DOHH2 (cell line): Measurements from ENCODE around the gene PRKCZ.

ENCODE experiments used
- EZH2phosphoT487 ChIP-seq: fragments of 200-600 bp; sonication (generic); IDR thresholded peaks from 2 replicates; pipeline ENCODE4 v1.6.1; 2017; ENCODE audit warnings: borderline replicate concordance, mild to moderate bottlenecking, antibody characterized with exemption, low read length, moderate library complexity, mixed read lengths
- TF ChIP-seq, protein P1 (sequence below): fragments of 200-600 bp; sonication (generic); IDR thresholded peaks from one replicate; pipeline ENCODE4 v1.5.1; 2014; ENCODE audit warnings: antibody characterized with exemption, mild to moderate bottlenecking, low read depth, low read length; ENCODE audit not compliant: poor library complexity, severe bottlenecking

DNA sequence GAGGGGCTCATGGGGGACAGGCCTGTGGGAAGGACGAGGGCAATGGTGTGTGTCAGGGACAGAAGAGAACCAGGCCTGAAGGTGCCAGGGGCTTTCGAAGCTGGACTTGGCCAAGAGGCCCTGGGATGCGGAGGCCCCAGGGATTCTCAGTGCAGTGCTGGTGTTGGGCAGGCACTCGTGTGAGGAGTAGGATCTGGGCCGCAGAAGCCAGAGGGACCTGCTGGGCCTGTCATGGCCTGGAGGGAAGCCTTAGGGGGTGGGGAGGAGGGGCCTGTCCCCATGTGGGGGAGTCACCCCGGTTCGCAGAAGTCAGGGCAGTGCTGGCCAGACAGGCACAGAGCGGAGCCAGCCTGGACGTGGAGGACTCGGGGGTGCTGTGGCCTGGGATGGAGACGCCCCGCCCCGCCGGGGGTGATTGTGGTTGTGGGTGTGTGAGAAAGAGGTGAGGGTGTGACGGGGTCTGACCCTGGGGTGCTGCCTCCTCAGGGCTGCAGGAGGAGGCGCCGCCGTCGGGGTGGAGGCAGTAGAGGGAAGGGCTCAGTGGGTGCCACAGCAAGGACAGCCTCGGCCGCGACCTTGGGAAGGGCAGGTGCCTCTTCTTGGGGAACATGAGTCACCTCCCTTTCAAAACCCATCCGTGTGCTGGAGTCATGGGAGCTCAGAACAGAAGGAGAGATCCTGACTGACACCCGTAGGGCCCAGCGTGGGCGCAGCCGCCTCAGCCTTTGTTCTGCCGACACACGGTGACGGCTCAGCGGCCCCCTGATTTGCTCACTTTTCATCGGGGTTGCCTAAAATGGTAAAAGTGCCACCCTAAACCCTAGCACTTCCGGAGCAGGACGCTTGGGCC lies 110.5 kb downstream of the PRKCZ start:
- no peak for TF ChIP-seq EZH2phosphoT487
- TF ChIP-seq, protein P1, sequence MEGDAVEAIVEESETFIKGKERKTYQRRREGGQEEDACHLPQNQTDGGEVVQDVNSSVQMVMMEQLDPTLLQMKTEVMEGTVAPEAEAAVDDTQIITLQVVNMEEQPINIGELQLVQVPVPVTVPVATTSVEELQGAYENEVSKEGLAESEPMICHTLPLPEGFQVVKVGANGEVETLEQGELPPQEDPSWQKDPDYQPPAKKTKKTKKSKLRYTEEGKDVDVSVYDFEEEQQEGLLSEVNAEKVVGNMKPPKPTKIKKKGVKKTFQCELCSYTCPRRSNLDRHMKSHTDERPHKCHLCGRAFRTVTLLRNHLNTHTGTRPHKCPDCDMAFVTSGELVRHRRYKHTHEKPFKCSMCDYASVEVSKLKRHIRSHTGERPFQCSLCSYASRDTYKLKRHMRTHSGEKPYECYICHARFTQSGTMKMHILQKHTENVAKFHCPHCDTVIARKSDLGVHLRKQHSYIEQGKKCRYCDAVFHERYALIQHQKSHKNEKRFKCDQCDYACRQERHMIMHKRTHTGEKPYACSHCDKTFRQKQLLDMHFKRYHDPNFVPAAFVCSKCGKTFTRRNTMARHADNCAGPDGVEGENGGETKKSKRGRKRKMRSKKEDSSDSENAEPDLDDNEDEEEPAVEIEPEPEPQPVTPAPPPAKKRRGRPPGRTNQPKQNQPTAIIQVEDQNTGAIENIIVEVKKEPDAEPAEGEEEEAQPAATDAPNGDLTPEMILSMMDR = no peak
